Esophagus muscularis mucosa (tissue), 4 donors: Measurements from ENCODE around the gene ATP7B. TPM values are rescaled to one million over a fixed set of nuclear protein-coding genes. Genes with fewer than 3 reads are reported as not detected.

Experiments
- DNase-seq: peaks from one replicate; pipeline ENCODE4 v3.0.0-alpha.2; 2017; ENCODE audit errors: extremely low spot score
- H3K27ac ChIP-seq, 4 donors: fragments of 200-600 bp; sonication (generic); replicated peaks in 1 of 4; 1 replicate in 3 of 4; 2 replicates in 1 of 4; pipeline ENCODE4 v1.5.1; 2016 to 2019; ENCODE audit warnings: mild to moderate bottlenecking in 1 of 4
- H3K27me3 ChIP-seq, 4 donors: fragments of 200-600 bp; sonication (generic); one replicate each; pipeline versions ENCODE4 v1.5.1 to v1.6.0; 2016 to 2019
- H3K36me3 ChIP-seq, 4 donors: fragments of 200-600 bp; sonication (generic); one replicate each; pipeline ENCODE4 v1.5.1; 2016 to 2019
- H3K4me1 ChIP-seq, 4 donors: fragments of 200-600 bp; sonication (generic); one replicate each; pipeline ENCODE4 v1.5.1; 2016 to 2019
- H3K4me3 ChIP-seq, 4 donors: fragments of 200-600 bp; sonication (generic); 1 replicate in 2 of 4; 2 replicates in 2 of 4; pipeline ENCODE4 v1.5.1; 2016 to 2019; ENCODE audit warnings: mild to moderate bottlenecking in 4 of 4, moderate library complexity in 1 of 4
- H3K9me3 ChIP-seq, 4 donors: fragments of 200-600 bp; sonication (generic); 1 replicate in 3 of 4; 2 replicates in 1 of 4; pipeline ENCODE4 v1.5.1; 2016 to 2019
- EP300 ChIP-seq: sonication (generic); formaldehyde crosslinking; IDR thresholded peaks from one replicate; pipeline ENCODE4 v1.6.1; 2017; ENCODE audit warnings: antibody characterized with exemption
- POLR2A ChIP-seq: fragments of 450-650 bp; IDR thresholded peaks from one replicate; pipeline ENCODE4 v1.6.1; 2017; ENCODE audit warnings: antibody characterized with exemption, moderate library complexity, mild to moderate bottlenecking, low read depth
- POLR2AphosphoS5 ChIP-seq, 2 donors: sonication (generic); formaldehyde crosslinking; IDR thresholded peaks; one replicate each; pipeline ENCODE4 v1.6.1; 2017; ENCODE audit warnings: antibody characterized with exemption in 2 of 2
- WGBS: methylation state at CpG from one replicate; pipeline ENCODE4 v1.1.5; 2018; 5-methylcytosine and 5-hydroxymethylcytosine counted together
- intact Hi-C: fragments of 100-400 bp; cut with DNase I; formaldehyde crosslinking; loops from one replicate; pipeline ENCODE4 v1.15.1; 2023
- total RNA-seq, 4 donors: library from RNA; depleted of rRNA; stranded (reverse); fragments of >200 nt; gene quantifications; one replicate each; pipeline versions ENCODE4 v1.1.0 to v1.2.1, GENCODE V29; 2016
- TF ChIP-seq, protein P1 (sequence below), 3 experiments: fragments of 200-600 bp in 2 of 3; fragments of 450-650 bp in 1 of 3; sonication (generic) in 2 of 3; IDR thresholded peaks; one replicate each; pipeline ENCODE4 v1.5.1; 2017 to 2019; ENCODE audit warnings: antibody characterized with exemption in 3 of 3, mild to moderate bottlenecking in 2 of 3, moderate library complexity in 1 of 3

ATP7B gene
- total RNA-seq, 4 donors from 2014 or later: 2.5 to 5.2 (median 4.4) TPM

DNA sequence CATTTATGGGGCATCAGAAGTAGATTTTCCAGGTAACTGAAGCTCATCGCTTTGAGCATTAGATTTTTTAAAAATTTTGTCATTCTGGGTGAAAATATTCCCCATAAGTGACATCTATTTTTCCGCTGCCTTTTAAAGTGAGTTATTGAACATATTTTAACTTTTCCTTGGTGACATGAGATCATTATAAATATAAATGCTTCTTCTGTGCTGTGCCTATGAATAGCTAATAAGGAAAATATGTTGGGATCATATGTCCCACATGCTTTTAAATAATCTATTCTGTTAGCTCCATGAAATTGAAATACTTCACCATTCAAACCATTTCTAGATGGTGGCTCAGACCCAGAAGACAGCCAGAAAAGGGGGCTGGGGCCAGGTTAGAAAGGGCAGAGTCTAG lies 14.1 kb downstream of the ATP7B start:
- 97% methylated on average over 2 of the region's 2 CpGs for WGBS
- intact Hi-C loops: no loop called here

DNA sequence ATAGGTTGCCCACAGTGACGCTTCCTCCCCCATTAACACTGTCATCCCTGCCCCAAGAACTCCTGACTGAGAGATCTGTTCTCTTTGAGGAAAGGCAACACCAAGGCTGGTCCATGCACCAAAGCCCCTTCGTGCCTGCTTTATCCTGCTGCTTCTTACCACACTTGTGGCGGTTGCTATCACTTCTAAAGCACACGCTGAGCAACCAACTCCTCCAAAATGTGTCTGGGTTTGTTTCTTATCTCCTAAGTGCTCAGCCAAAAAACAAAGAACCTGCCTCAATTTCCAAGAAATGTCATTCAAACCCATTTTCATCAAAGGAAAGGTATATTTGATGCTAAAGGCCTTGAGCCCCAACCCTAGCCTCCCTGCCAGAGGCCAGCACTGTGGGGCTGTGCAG lies 14.6 kb downstream of the ATP7B start:
- WGBS: 95% methylated on average over 4 of the region's 4 CpGs
- intact Hi-C loops: no loop called here
- Histone ChIP-seq H3K4me3 (no peak overlapping the region), H3K36me3 (no peaks in the 10 kb centered on the region), H3K27me3 (no peaks in the 10 kb centered on the region), H3K4me1 (peaks cover 32 to 46% (median 44%) of the 10 kb centered on the region in 4 donors), H3K27ac (peak overlapping the region in 1 of 4 donors; percentile 40), H3K9me3 (no peaks in the 10 kb centered on the region)
- TF ChIP-seq, protein P1, sequence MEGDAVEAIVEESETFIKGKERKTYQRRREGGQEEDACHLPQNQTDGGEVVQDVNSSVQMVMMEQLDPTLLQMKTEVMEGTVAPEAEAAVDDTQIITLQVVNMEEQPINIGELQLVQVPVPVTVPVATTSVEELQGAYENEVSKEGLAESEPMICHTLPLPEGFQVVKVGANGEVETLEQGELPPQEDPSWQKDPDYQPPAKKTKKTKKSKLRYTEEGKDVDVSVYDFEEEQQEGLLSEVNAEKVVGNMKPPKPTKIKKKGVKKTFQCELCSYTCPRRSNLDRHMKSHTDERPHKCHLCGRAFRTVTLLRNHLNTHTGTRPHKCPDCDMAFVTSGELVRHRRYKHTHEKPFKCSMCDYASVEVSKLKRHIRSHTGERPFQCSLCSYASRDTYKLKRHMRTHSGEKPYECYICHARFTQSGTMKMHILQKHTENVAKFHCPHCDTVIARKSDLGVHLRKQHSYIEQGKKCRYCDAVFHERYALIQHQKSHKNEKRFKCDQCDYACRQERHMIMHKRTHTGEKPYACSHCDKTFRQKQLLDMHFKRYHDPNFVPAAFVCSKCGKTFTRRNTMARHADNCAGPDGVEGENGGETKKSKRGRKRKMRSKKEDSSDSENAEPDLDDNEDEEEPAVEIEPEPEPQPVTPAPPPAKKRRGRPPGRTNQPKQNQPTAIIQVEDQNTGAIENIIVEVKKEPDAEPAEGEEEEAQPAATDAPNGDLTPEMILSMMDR (IDR thresholded peaks at IDR 0.05): no peak
- no peak for TF ChIP-seq EP300
- TF ChIP-seq POLR2A: no peak
- no peak for TF ChIP-seq POLR2AphosphoS5 (IDR thresholded peaks at IDR 0.05)
- no peak for DNase-seq

More for the DNA sequence above, 14.1 kb downstream of the ATP7B start:
- Histone ChIP-seq H3K4me3 (no peak overlapping the region), H3K27me3 (no peaks in the 10 kb centered on the region), H3K27ac (no peak overlapping the region), H3K9me3 (no peaks in the 10 kb centered on the region), H3K36me3 (no peaks in the 10 kb centered on the region), H3K4me1 (peaks cover 32 to 46% (median 44%) of the 10 kb centered on the region in 4 donors)
- DNase-seq: no peak
- TF ChIP-seq, protein P1 (IDR thresholded peaks at IDR 0.05): no peak
- TF ChIP-seq POLR2AphosphoS5 (IDR thresholded peaks at IDR 0.05) (no peak), EP300 (no peak)

DNA sequence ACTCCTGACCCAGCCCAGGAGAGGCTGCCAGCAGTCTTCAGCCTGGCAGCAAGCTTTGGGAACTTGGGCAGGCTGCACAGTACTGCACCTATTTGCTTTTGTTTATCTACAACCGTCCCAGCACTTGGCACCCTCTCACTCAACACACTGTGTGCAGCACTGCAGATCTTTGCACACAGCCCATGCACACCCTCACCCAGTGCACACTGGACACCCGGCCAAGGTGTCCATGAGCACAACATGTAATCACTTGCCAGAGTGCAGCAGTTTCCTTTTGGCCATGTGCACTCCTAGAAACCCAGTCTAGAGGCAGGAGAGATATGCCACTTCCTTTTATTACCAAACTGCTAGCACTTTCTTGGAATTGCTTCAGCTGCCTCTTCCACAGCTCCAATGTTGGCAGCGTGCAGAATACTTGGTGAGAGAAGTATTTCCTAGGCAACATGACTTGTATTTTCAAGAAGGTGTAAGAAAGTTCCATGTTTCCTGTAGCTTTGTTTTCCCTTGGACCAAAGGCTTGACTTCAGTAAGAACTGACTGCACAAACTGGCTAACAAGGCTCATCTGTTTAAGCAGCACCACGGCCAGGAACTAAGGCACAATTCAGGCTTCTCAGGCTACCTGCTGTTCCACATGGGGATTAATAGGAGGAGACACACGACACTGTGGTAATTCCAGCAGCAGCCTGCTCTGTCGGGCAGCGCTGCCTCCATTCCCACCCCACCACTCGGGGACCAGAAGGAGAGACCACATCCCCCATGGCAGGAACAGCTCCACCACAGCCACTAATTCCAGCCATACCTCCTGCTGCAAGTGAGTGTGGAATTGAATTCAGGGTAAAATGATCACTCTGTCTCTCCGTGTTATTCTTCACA lies 15.3 kb downstream of the ATP7B start:
- intact Hi-C loops: no loop called here
- H3K27ac ChIP-seq: peak overlapping the region; percentile 50 to 64 (median 51)
- TF ChIP-seq POLR2AphosphoS5 (IDR thresholded peaks at IDR 0.05) (no peak), EP300 (no peak), POLR2A (no peak)
- TF ChIP-seq, protein P1 (IDR thresholded peaks at IDR 0.05): no peak
- H3K4me1 ChIP-seq: peaks cover 32 to 46% (median 44%) of the 10 kb centered on the region in 4 donors
- WGBS: 28% methylated on average over 5 of the region's 9 CpGs
- H3K4me3 ChIP-seq: peak overlapping the region in 3 of 4 donors; percentile 2 to 26 (median 22)
- no peak for DNase-seq
- no peaks in the 10 kb centered on the region for H3K36me3 ChIP-seq
- no peaks in the 10 kb centered on the region for H3K27me3 ChIP-seq
- no peaks in the 10 kb centered on the region for H3K9me3 ChIP-seq

DNA sequence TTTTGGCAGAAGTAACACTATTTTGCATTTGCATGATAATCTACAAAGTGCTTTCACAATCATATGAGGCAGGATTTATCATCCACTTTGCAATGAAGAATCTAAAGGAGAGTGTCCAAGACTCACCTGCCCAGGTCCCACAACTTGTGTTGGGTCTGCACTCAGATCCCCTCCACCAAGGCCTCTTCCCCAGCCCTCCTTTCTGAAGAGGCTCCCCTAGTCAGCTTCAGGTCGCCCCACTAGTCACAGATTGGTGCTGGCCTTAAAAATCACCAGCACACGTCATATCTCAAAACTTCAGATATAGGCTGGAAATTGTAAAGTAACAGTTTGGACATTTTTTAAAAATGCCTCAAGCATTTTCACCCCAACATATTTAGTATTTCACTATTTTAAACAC lies 17.5 kb downstream of the ATP7B start:
- intact Hi-C loops: no loop called here
- Histone ChIP-seq H3K4me3 (no peak overlapping the region), H3K36me3 (no peaks in the 10 kb centered on the region), H3K4me1 (peaks cover 22 to 25% (median 24%) of the 10 kb centered on the region in 4 donors), H3K27ac (no peak overlapping the region), H3K27me3 (no peaks in the 10 kb centered on the region), H3K9me3 (no peaks in the 10 kb centered on the region)
- TF ChIP-seq POLR2A: no peak
- no peak for TF ChIP-seq EP300
- TF ChIP-seq, protein P1 (IDR thresholded peaks at IDR 0.05): no peak
- TF ChIP-seq POLR2AphosphoS5 (IDR thresholded peaks at IDR 0.05): no peak
- DNase-seq: no peak
- 86% methylated on average over 2 of the region's 2 CpGs for whole genome bisulfite sequencing
